Cardiac fibroblast (primary cell): ENCODE data around the gene ZNF227.
"Not testable (repeated sequence)": the region's sequence is repeated elsewhere in the genome, so short reads cannot be mapped to it uniquely, and the experiment has no call there.

Experiments
- DNase-seq, 2 donors: peaks; one replicate each; pipeline versions ENCODE4 v3.0.0 to v3.0.0-alpha.2; 2010; ENCODE audit warnings: low read depth in 2 of 2
- H3K4me3 ChIP-seq, 2 donors: replicated peaks in 1 of 2; 1 replicate in 1 of 2; 2 replicates in 1 of 2; pipeline ENCODE4 v1.5.1; 2011; ENCODE audit warnings: low read depth in 2 of 2, low read length in 2 of 2, mild to moderate bottlenecking in 2 of 2, moderate library complexity in 1 of 2
- TF ChIP-seq, protein P1 (sequence below): IDR thresholded peaks from one replicate; pipeline ENCODE4 v1.5.1; 2011; ENCODE audit warnings: low read depth, mild to moderate bottlenecking, low read length, inconsistent platforms

ZNF227 gene

GRCh38 chr19:44212250-44212865 lies at the start of gene ZNF227:
ZNF227 (plus strand) TSS chr19:44212532; CDS start chr19:44217793, 5,261 bp downstream.
- H3K4me3 ChIP-seq = peak within 1 kb of the TSS; percentile 84 to 86
- TF ChIP-seq, protein P1, sequence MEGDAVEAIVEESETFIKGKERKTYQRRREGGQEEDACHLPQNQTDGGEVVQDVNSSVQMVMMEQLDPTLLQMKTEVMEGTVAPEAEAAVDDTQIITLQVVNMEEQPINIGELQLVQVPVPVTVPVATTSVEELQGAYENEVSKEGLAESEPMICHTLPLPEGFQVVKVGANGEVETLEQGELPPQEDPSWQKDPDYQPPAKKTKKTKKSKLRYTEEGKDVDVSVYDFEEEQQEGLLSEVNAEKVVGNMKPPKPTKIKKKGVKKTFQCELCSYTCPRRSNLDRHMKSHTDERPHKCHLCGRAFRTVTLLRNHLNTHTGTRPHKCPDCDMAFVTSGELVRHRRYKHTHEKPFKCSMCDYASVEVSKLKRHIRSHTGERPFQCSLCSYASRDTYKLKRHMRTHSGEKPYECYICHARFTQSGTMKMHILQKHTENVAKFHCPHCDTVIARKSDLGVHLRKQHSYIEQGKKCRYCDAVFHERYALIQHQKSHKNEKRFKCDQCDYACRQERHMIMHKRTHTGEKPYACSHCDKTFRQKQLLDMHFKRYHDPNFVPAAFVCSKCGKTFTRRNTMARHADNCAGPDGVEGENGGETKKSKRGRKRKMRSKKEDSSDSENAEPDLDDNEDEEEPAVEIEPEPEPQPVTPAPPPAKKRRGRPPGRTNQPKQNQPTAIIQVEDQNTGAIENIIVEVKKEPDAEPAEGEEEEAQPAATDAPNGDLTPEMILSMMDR = no peak
- peak; percentile 97 to 98 for DNase-seq

DNA sequence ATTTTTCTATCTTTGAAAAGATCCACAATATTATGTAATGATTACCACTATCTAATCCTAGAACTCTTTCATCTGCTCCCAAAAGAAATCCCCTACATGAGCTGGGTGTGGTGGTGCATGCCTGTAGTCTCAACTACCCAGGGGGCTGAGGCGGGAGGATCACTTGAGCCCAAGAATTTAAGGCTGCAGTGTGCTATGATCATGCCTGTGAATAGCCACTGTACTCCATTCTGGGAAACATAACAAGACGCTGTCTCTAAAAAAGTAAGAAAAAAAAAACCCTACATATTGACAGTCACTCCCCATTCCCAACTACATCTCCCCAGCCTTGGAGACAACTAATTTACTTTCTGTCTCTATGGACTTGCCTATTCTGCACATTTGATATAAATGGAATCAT lies 48.5 kb upstream of the ZNF227 start:
- no peak overlapping the region for H3K4me3 ChIP-seq
- TF ChIP-seq, protein P1 = no peak
- DNase-seq = no peak

- no peak for DNase-seq
- peak overlapping the region; percentile 63 to 91 for H3K4me3 ChIP-seq
- TF ChIP-seq, protein P1 = no peak
Measured at GRCh38 chr19:44164327-44164672, 48.0 kb upstream of the ZNF227 start.

DNA sequence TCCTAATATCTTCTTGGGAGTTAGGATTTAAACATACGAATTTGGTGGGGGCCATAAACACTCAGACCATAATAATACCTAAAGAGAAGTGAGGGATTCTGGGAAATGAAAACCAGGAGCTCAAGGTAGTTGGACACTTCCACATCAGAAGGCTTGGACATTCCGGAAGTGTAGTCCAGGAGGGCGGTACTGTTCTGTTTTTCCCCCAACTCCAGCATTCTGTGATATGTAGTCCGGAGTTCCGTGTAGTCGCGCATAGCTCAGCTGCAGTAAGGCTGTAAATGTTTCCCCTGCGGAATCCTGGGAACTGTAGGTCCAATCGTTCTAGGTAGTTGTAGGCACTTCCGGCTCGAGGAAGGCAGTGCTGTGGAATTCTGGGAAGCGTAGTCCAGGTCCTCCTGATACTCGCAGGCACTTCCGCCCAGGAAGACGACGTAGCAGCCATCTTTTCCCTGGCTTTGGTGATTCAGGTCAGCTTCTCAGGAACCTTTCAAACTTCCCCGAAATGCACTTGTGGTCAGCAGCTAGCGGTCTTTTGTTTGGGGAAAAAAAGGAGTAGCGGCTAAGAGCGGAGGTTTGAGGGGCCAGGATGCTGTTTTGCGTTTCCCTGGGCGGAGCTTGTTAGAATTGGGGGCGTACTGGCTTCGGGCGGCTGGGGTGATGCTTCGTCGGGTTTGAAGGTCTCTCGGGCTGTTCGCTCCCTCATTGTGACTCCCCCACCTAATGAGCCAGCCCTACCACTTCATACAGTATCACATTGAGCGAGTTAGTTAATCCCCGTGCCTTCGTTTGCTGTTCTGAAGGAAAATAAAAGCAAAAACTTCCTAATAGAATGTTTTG lies 47.4 kb upstream of the ZNF227 start, which contains the start of gene ZNF226:
Gene ZNF226 (plus strand): TSS at position 428 of the 840 bp plus-strand sequence. CDS start 4,981 bp downstream, outside the sequence.
- TF ChIP-seq, protein P1 = no peak

GRCh38 chr19:44170660-44171059 lies 41.7 kb upstream of the ZNF227 start:
- not testable (repeated sequence) for H3K4me3 ChIP-seq, DNase-seq

More for the DNA sequence above, 47.4 kb upstream of the ZNF227 start, which contains the start of gene ZNF226:
- DNase-seq = peak; percentile 99
- H3K4me3 ChIP-seq = peak within 1 kb of the TSS; percentile 63 to 91

DNA sequence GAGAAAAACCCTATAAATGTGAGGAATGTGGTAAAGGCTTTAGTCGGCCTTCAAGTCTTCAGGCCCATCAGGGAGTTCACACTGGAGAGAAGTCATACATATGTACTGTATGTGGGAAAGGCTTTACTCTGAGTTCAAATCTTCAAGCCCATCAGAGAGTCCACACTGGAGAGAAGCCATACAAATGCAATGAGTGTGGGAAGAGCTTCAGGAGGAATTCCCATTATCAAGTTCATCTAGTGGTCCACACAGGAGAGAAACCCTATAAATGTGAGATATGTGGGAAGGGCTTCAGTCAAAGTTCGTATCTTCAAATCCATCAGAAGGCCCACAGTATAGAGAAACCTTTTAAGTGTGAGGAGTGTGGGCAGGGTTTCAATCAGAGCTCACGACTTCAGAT lies 35.7 kb upstream of the ZNF227 start:
- DNase-seq = peak in 1 of 2 donors; percentile 17
- H3K4me3 ChIP-seq = no peak overlapping the region
- TF ChIP-seq, protein P1 = no peak

DNA sequence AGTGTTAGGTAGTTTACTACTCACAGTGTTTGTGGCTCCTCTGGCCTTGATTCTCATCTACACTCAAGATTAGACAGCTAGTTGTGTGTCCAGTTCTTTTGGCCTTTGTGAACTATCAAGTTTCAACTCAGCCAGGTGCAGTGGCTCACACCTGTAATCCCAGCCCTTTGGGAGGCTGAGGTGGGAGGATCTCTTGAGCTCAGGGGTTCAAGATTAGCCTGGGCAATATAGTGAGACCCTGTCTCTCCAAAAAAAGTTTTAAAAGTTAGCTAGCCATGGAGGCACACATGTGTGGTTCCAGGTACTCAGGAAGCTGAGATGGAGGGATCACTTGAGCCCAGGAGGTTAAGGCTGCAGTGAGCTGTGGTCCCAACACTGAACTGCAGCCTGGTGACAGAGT lies 31.4 kb upstream of the ZNF227 start:
- TF ChIP-seq, protein P1 = no peak
- no peak for DNase-seq
- no peak overlapping the region for H3K4me3 ChIP-seq
